Erythroblast (primary cell): Measurements from ENCODE around the gene TSPAN16.

Experiments used
- GATA1 ChIP-seq: IDR thresholded peaks from 2 replicates; pipeline ENCODE4 v1.6.1; 2011; ENCODE audit warnings: low read depth, mild to moderate bottlenecking, control low read depth, low read length, moderate library complexity
- POLR2A ChIP-seq: IDR thresholded peaks from 2 replicates; pipeline ENCODE4 v1.6.1; 2011; ENCODE audit warnings: mild to moderate bottlenecking, low read length

DNA sequence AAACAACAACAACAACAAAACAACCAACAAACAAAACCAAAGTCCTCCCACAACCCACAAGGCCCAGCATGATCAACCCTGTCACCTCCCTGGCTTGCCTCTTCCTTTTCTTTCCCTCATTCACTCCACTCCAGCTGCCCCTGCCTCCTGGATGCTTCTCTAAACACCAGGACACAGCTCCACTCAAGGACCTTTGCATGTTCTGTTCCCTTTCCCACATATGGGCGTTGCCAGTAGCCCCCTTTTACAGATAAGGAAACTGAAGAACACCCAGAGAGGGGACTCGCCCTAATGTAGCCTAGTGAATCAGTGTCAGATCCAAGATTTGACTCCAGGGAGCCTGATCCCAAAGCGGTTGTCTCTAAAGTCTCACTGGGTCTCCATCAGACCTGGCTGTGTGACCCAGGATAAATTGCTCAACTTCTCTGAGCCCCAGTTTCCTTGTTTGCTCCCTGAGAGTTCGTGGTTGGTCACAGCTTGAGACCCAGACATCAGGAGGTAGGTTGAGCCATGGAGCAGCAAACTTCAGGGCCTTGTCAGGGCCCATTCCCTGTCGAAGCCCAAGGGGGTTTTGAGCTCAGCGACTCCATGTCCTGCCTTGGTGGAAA lies 30.7 kb upstream of the TSPAN16 start:
- TF ChIP-seq POLR2A (no peak), GATA1 (no peak)
